Effector memory CD4-positive, alpha-beta T cell (primary cell): Measurements from ENCODE around the gene ARHGAP24.

Source experiments
- DNase-seq, 3 donors: peaks; one replicate each; pipeline ENCODE4 v3.0.0-alpha.2; 2020
- H3K27ac ChIP-seq: 2 replicates; pipeline ENCODE4 v1.7.0; 2013; ENCODE audit warnings: mild to moderate bottlenecking, low read length, moderate library complexity; ENCODE audit not compliant: insufficient read depth, poor library complexity, severe bottlenecking
- H3K27me3 ChIP-seq: replicated peaks from 2 replicates; pipeline ENCODE4 v1.7.0; 2013; ENCODE audit warnings: mild to moderate bottlenecking, low read length; ENCODE audit not compliant: insufficient read depth, control insufficient read depth, poor library complexity, severe bottlenecking
- H3K36me3 ChIP-seq: 2 replicates; pipeline ENCODE4 v1.7.0; 2013; ENCODE audit warnings: mild to moderate bottlenecking, low read length, moderate library complexity; ENCODE audit not compliant: control insufficient read depth, insufficient read depth
- H3K4me1 ChIP-seq: 2 replicates; pipeline ENCODE4 v1.7.0; 2013; ENCODE audit warnings: low read length, mild to moderate bottlenecking; ENCODE audit not compliant: control insufficient read depth, insufficient read depth, poor library complexity, severe bottlenecking
- H3K4me3 ChIP-seq: 2 replicates; pipeline ENCODE4 v1.7.0; 2013; ENCODE audit warnings: low read length, low read depth, mild to moderate bottlenecking; ENCODE audit not compliant: insufficient read depth, poor library complexity, severe bottlenecking
- H3K9me3 ChIP-seq: 2 replicates; pipeline ENCODE4 v1.7.0; 2013; ENCODE audit warnings: mild to moderate bottlenecking, low read length, moderate library complexity; ENCODE audit not compliant: control insufficient read depth

ARHGAP24 gene

GRCh38 chr4:85995361-85995760 lies 520.4 kb downstream of the ARHGAP24 start:
- H3K36me3 ChIP-seq = no peaks in the 10 kb centered on the region
- no peak overlapping the region for H3K4me3 ChIP-seq
- H3K9me3 ChIP-seq = no peaks in the 10 kb centered on the region
- no peak overlapping the region for H3K27ac ChIP-seq
- no peaks in the 10 kb centered on the region for H3K4me1 ChIP-seq
- no peaks in the 10 kb centered on the region for H3K27me3 ChIP-seq
- no peak for DNase-seq

- no peaks in the 10 kb centered on the region for H3K4me1 ChIP-seq
- DNase-seq = no peak
- H3K27ac ChIP-seq = no peak overlapping the region
- no peaks in the 10 kb centered on the region for H3K27me3 ChIP-seq
- H3K4me3 ChIP-seq = no peak overlapping the region
- no peaks in the 10 kb centered on the region for H3K9me3 ChIP-seq
- no peaks in the 10 kb centered on the region for H3K36me3 ChIP-seq
Observed at GRCh38 chr4:86001591-86001990, 526.6 kb downstream of the ARHGAP24 start.

- H3K4me3 ChIP-seq = no peak overlapping the region
- DNase-seq = no peak
- no peaks in the 10 kb centered on the region for H3K9me3 ChIP-seq
- H3K27me3 ChIP-seq = no peaks in the 10 kb centered on the region
- H3K4me1 ChIP-seq = no peaks in the 10 kb centered on the region
- H3K36me3 ChIP-seq = no peaks in the 10 kb centered on the region
- no peak overlapping the region for H3K27ac ChIP-seq
Observed at GRCh38 chr4:86004030-86004429, 529.1 kb downstream of the ARHGAP24 start.

GRCh38 chr4:86006057-86006456 lies 531.1 kb downstream of the ARHGAP24 start:
- no peaks in the 10 kb centered on the region for H3K9me3 ChIP-seq
- H3K4me1 ChIP-seq = no peaks in the 10 kb centered on the region
- no peaks in the 10 kb centered on the region for H3K27me3 ChIP-seq
- no peak overlapping the region for H3K4me3 ChIP-seq
- H3K27ac ChIP-seq = no peak overlapping the region
- H3K36me3 ChIP-seq = no peaks in the 10 kb centered on the region
- no peak for DNase-seq

- DNase-seq = no peak
- Histone ChIP-seq H3K36me3 (no peaks in the 10 kb centered on the region), H3K4me1 (no peaks in the 10 kb centered on the region), H3K4me3 (no peak overlapping the region), H3K27me3 (no peaks in the 10 kb centered on the region), H3K9me3 (no peaks in the 10 kb centered on the region), H3K27ac (no peak overlapping the region)
Observed at GRCh38 chr4:86007042-86007441, 532.1 kb downstream of the ARHGAP24 start.

- no peaks in the 10 kb centered on the region for H3K4me1 ChIP-seq
Observed at GRCh38 chr4:86011117-86011516, 536.2 kb downstream of the ARHGAP24 start.

GRCh38 chr4:86013621-86014020 lies 538.7 kb downstream of the ARHGAP24 start:
- Histone ChIP-seq H3K27me3 (no peaks in the 10 kb centered on the region), H3K4me1 (no peaks in the 10 kb centered on the region), H3K4me3 (no peak overlapping the region), H3K9me3 (no peaks in the 10 kb centered on the region), H3K36me3 (no peaks in the 10 kb centered on the region), H3K27ac (no peak overlapping the region)
- DNase-seq = no peak

More at GRCh38 chr4:86011117-86011516, 536.2 kb downstream of the ARHGAP24 start:
- Histone ChIP-seq H3K9me3 (no peaks in the 10 kb centered on the region), H3K27ac (no peak overlapping the region), H3K36me3 (no peaks in the 10 kb centered on the region), H3K4me3 (no peak overlapping the region), H3K27me3 (no peaks in the 10 kb centered on the region)
- no peak for DNase-seq

GRCh38 chr4:86014599-86014998 lies 539.6 kb downstream of the ARHGAP24 start:
- no peaks in the 10 kb centered on the region for H3K36me3 ChIP-seq
- no peaks in the 10 kb centered on the region for H3K27me3 ChIP-seq
- no peaks in the 10 kb centered on the region for H3K4me1 ChIP-seq
- H3K4me3 ChIP-seq = no peak overlapping the region
- no peaks in the 10 kb centered on the region for H3K9me3 ChIP-seq
- H3K27ac ChIP-seq = no peak overlapping the region
- no peak for DNase-seq

GRCh38 chr4:86015412-86016350 lies 540.7 kb downstream of the ARHGAP24 start:
- no peaks in the 10 kb centered on the region for H3K36me3 ChIP-seq
- DNase-seq = no peak
- no peaks in the 10 kb centered on the region for H3K9me3 ChIP-seq
- no peak overlapping the region for H3K27ac ChIP-seq
- no peak overlapping the region for H3K4me3 ChIP-seq
- H3K4me1 ChIP-seq = no peaks in the 10 kb centered on the region
- no peaks in the 10 kb centered on the region for H3K27me3 ChIP-seq

GRCh38 chr4:86019362-86019761 lies 544.4 kb downstream of the ARHGAP24 start:
- H3K4me1 ChIP-seq = no peaks in the 10 kb centered on the region
- no peaks in the 10 kb centered on the region for H3K9me3 ChIP-seq
- no peaks in the 10 kb centered on the region for H3K36me3 ChIP-seq
- no peak overlapping the region for H3K4me3 ChIP-seq
- DNase-seq = no peak
- H3K27ac ChIP-seq = no peak overlapping the region
- H3K27me3 ChIP-seq = no peaks in the 10 kb centered on the region
